GM12878 (cell line): ENCODE measurements around the gene NOM1. TPM values are rescaled to one million over a fixed set of nuclear protein-coding genes. Genes with fewer than 3 reads are reported as not detected.
A peak's percentile ranks its signal among the peaks of the same experiment; 100 is the strongest.

ENCODE experiments used
- ATAC-seq: fragments of 200-7000 bp; cut with Tn5 transposase; 3 replicates; pipeline ENCODE4 v1.9.1; 2020; ENCODE audit warnings: mild to moderate bottlenecking, moderate library complexity
- BruUV-seq: library from RNA; stranded (reverse); fragments of 400-500 nt; replicated peaks from 2 replicates; lab custom pipeline; 2021; lab: Mats Ljungman, UMichigan
- CTCF ChIA-PET: fragments of 300-600 bp; sonication (Branson Sonifier 250); formaldehyde crosslinking; extraction: SDS; loops from one replicate; lab custom pipeline; 2021; ENCODE audit warnings: inconsistent platforms; lab: Yijun Ruan, JAX
- POLR2A ChIA-PET: fragments of 350-600 bp; formaldehyde crosslinking; extraction: SDS; loops from one replicate; lab custom pipeline; 2021; ENCODE audit warnings: inconsistent platforms; lab: Charles Lee
- RAD21 ChIA-PET: fragments of 300-600 bp; sonication (Branson Sonifier 250); formaldehyde crosslinking; loops from one replicate; lab custom pipeline; 2023; ENCODE audit warnings: antibody characterized with exemption; ENCODE audit not compliant: unreplicated experiment; lab: Charles Lee
- SMC1A ChIA-PET: fragments of 300-600 bp; sonication (Branson Sonifier 250); formaldehyde crosslinking; loops from one replicate; lab custom pipeline; 2023; ENCODE audit not compliant: unreplicated experiment, uncharacterized antibody; lab: Charles Lee
- DNase-seq: peaks from one replicate; pipeline ENCODE4 v3.0.0-alpha.2; 2011; ENCODE audit warnings: low read depth, low spot score
- FAIRE-seq: peaks from 3 replicates; lab custom pipeline; 2011; peaks lifted over from hg19 to GRCh38; lab: Jason Lieb, UNC
- H2AFZ ChIP-seq: 2 replicates; pipeline ENCODE4 v1.6.0; 2011; ENCODE audit warnings: low read depth, low read length, control low read depth; ENCODE audit not compliant: control insufficient read depth
- H3K27ac ChIP-seq: 2 replicates; pipeline ENCODE4 v1.5.1; 2011; ENCODE audit warnings: control low read depth; ENCODE audit not compliant: control insufficient read depth, insufficient read depth
- H3K27me3 ChIP-seq, 2 experiments: replicated peaks in 1 of 2; 2 replicates each; pipeline versions ENCODE4 v1.6.0 to v1.6.1; 2011; ENCODE audit warnings: low read length in 1 of 2; ENCODE audit not compliant: control insufficient read depth in 2 of 2, insufficient read depth in 2 of 2
- H3K36me3 ChIP-seq, 2 experiments: 2 replicates each; pipeline ENCODE4 v1.5.1; 2011; ENCODE audit warnings: low read length in 1 of 2; ENCODE audit not compliant: control insufficient read depth in 2 of 2, insufficient read depth in 2 of 2
- H3K4me1 ChIP-seq: 2 replicates; pipeline ENCODE4 v1.6.1; 2011; ENCODE audit warnings: mild to moderate bottlenecking, low read length, moderate library complexity, mixed read lengths; ENCODE audit not compliant: control insufficient read depth, insufficient read depth
- H3K4me2 ChIP-seq: 2 replicates; pipeline ENCODE4 v1.6.0; 2011; ENCODE audit warnings: control low read depth; ENCODE audit not compliant: control insufficient read depth, insufficient read depth
- H3K4me3 ChIP-seq: fragments of 200-600 bp; sonication (generic); 2 replicates; pipeline ENCODE4 v1.5.1; 2016
- H3K79me2 ChIP-seq: 2 replicates; pipeline ENCODE4 v1.6.0; 2011; ENCODE audit warnings: low read length; ENCODE audit not compliant: control insufficient read depth, insufficient read depth
- H3K9ac ChIP-seq: 2 replicates; pipeline ENCODE4 v1.8.0; 2011; ENCODE audit warnings: low read length, control low read depth, mixed read lengths; ENCODE audit not compliant: control insufficient read depth, insufficient read depth
- H3K9me3 ChIP-seq: replicated peaks from 3 replicates; pipeline ENCODE4 v1.5.1; 2011; ENCODE audit warnings: mild to moderate bottlenecking, low read length; ENCODE audit not compliant: control insufficient read depth, insufficient read depth
- H4K20me1 ChIP-seq: 2 replicates; pipeline ENCODE4 v1.6.0; 2011; ENCODE audit not compliant: control insufficient read depth, insufficient read depth
- DPF2 ChIP-seq: fragments of 450-650 bp; IDR thresholded peaks from 2 replicates; pipeline ENCODE4 v1.6.1; 2017; ENCODE audit warnings: mild to moderate bottlenecking
- EZH2 ChIP-seq: IDR thresholded peaks from 2 replicates; pipeline ENCODE4 v1.6.1; 2012; ENCODE audit warnings: low read depth, mild to moderate bottlenecking, control low read depth, inconsistent platforms, low read length, borderline replicate concordance; ENCODE audit not compliant: control insufficient read depth
- JUNB ChIP-seq: IDR thresholded peaks from 2 replicates; pipeline ENCODE4 v1.6.1; 2016; ENCODE audit warnings: antibody characterized with exemption, mild to moderate bottlenecking
- SMARCA5 ChIP-seq: fragments of 450-650 bp; IDR thresholded peaks from 2 replicates; pipeline ENCODE4 v1.6.1; 2017; ENCODE audit warnings: mild to moderate bottlenecking
- TAF1 ChIP-seq: IDR thresholded peaks from 2 replicates; pipeline ENCODE4 v1.6.1; 2011; ENCODE audit warnings: mild to moderate bottlenecking, low read depth, low read length, borderline replicate concordance
- YY1 ChIP-seq: IDR thresholded peaks from 2 replicates; pipeline ENCODE4 v1.6.1; 2011; ENCODE audit warnings: low read depth, mild to moderate bottlenecking, low read length
- ZNF207 ChIP-seq: fragments of 450-650 bp; IDR thresholded peaks from 2 replicates; pipeline ENCODE4 v1.6.1; 2014; ENCODE audit warnings: antibody characterized with exemption, mild to moderate bottlenecking, borderline replicate concordance
- ZNF274 ChIP-seq: IDR thresholded peaks from one replicate; pipeline ENCODE4 v1.8.0; 2011; ENCODE audit not compliant: insufficient read length, insufficient read depth
- WGBS: methylation state at CpG from one replicate; pipeline ENCODE4 v1.1.6; 2016; ENCODE audit warnings: low lambda C conversion rate; ENCODE audit not compliant: insufficient replicate concordance, insufficient coverage; ENCODE audit errors: missing lambda C conversion rate; 5-methylcytosine and 5-hydroxymethylcytosine counted together
- in situ Hi-C: fragments of 300-500 bp; cut with MboI; formaldehyde crosslinking; loops from 9 replicates; pipeline ENCODE4 v1.14.3; 2018; ENCODE audit warnings: mixed read lengths
- intact Hi-C: fragments of 100-400 bp; cut with micrococcal nuclease; formaldehyde crosslinking; loops from one replicate; pipeline ENCODE4 v1.14.2; 2022; ENCODE audit not compliant: unreplicated experiment
- polyA plus RNA-seq, 11 experiments: library from polyadenylated mRNA; depleted of rRNA in 4 of 11; unstranded in 6 of 11; stranded (reverse) in 5 of 11; fragments of >200 nt; fragmentation: Nextera tagmentation in 4 of 11; fragmentation: Illumina TruSeq in 1 of 11; extraction: Ambion mirVana in 4 of 11; extraction: Trizol in 1 of 11; gene quantifications; 1 replicate in 1 of 11; 2 replicates in 10 of 11; pipeline versions ENCODE4 v1.2.1 to v1.2.3, GENCODE V29; 2011 to 2016; ENCODE audit warnings: inconsistent platforms in 2 of 11, missing spikeins in 2 of 11, low read depth in 1 of 11
- total RNA-seq, 4 experiments: library from RNA; depleted of rRNA in 3 of 4; stranded (reverse); fragments of >200 nt in 3 of 4; fragmentation: Illumina TruSeq in 1 of 4; extraction: Trizol in 1 of 4; gene quantifications; 2 replicates each; pipeline versions ENCODE4 v1.2.1 to v1.2.3, GENCODE V29; 2013 to 2021

NOM1 gene
- total and polyA plus RNA-seq, 10 of the 15 experiments (the other 5 are each of a cell fraction or from before 2014, with no cell fraction given), result 2.9 to 21.3 (median 17.8) TPM

- in situ Hi-C loops, result no loop called here
Measured at GRCh38 chr7:157000741-157001653, 51.5 kb downstream of the NOM1 start.

More at GRCh38 chr7:157000741-157001653, 51.5 kb downstream of the NOM1 start:
- H3K36me3 ChIP-seq, result no peaks in the 10 kb centered on the region; a peak in 1 of 4 replicates
- no peaks in the 10 kb centered on the region for H3K79me2 ChIP-seq
- H3K27me3 ChIP-seq, result peaks cover 0 to 26% of the 10 kb centered on the region in 2 experiments; a peak in 3 of 4 replicates
- POLR2A ChIA-PET, result no interaction called here
- CTCF ChIA-PET, result no interaction called here
- FAIRE-seq (no peak), DNase-seq (no peak), ATAC-seq (no peak)
- H3K27ac ChIP-seq, result no peak overlapping the region
- no peaks in the 10 kb centered on the region; the same call in 2 of the 3 replicates for H3K9me3 ChIP-seq
- TF ChIP-seq ZNF274 (no peak), TAF1 (no peak), JUNB (no peak), YY1 (no peak), DPF2 (no peak), ZNF207 (no peak), SMARCA5 (no peak), EZH2 (0 out of 2 replicates have a peak, but pooled peaks have one; percentile 43)
- no TSS peak for BruUV-seq
- H2AFZ ChIP-seq, result no peak overlapping the region
- intact Hi-C loops, result no loop called here
- RAD21 ChIA-PET, result no interaction called here
- no peaks in the 10 kb centered on the region for H3K4me1 ChIP-seq
- no peak overlapping the region for H3K9ac ChIP-seq
- no peak overlapping the region for H3K4me3 ChIP-seq
- no peaks in the 10 kb centered on the region for H4K20me1 ChIP-seq
- H3K4me2 ChIP-seq, result peak overlapping the region; percentile 33
- 18% methylated on average over 25 of the region's 25 CpGs for WGBS
- SMC1A ChIA-PET, result no interaction called here
